ENCODE data around the gene ROS1. TPM values are rescaled to one million over a fixed set of nuclear protein-coding genes. Genes with fewer than 3 reads are reported as not detected.
A peak's percentile ranks its signal among the peaks of the same experiment; 100 is the strongest.

The ROS1 gene
- total RNA-seq, 8 experiments from 2014 or later = under 0.01 to 0.10 (median 0.09) TPM; not detected in 5

DNA sequence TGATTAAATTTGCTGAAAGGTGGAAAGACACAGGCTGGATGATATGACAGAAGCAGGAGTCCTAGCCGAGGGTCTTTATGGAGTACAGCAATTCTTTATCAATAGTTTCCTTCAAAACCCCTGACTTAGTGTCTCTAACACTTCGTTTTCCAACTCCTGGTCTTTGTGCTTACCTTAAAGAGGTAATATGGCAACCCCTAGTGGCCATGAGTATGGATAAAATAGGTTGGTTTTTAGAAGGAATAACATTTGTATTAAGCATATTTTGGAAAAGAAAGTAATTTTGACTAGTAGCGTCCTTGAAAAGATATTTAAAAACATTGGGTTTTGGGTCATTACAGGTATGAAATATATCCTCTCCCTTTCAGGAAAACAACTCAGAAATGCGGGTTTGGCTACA lies 108.5 kb downstream of the ROS1 start:
- no peak for ATAC-seq (replicated peaks in 6 of 8)

GRCh38 chr6:117311726-117312125 lies 114.0 kb downstream of the ROS1 start:
- no peak for ATAC-seq (replicated peaks in 6 of 8)
- Histone ChIP-seq H3K4me1 (replicated peaks in 1 of 2) (no peaks in the 10 kb centered on the region), H3K4me3 (no peak overlapping the region), H3K27ac (no peak overlapping the region)
- WGBS, 10 experiments = 56 to 100% (median 83%) methylated on average over 1 of the region's 1 CpG; no CpG with 5 or more reads in 2 of the 10 experiments
- in situ Hi-C loops (cut with MboI; ENCODE audit: low pct_unique_long_range_greater_than_20kb in 2 of 9, low sequenced_read_pairs in 9 of 9, unreplicated experiment in 9 of 9) = no loop called here

More for the DNA sequence above, 108.5 kb downstream of the ROS1 start:
- in situ Hi-C loops (cut with MboI; ENCODE audit: low pct_unique_long_range_greater_than_20kb in 2 of 9, low sequenced_read_pairs in 9 of 9, unreplicated experiment in 9 of 9) = no loop called here
- peaks cover 0 to under 1% of the 10 kb centered on the region in 2 donors for H3K4me1 ChIP-seq (replicated peaks in 1 of 2)
- H3K4me3 ChIP-seq = no peak overlapping the region
- 0 to 95% (median 62%) methylated on average over 2 to 3 of the region's 4 CpGs; no CpG with 5 or more reads in 4 of the 10 experiments for WGBS, 10 experiments
- H3K27ac ChIP-seq = no peak overlapping the region

DNA sequence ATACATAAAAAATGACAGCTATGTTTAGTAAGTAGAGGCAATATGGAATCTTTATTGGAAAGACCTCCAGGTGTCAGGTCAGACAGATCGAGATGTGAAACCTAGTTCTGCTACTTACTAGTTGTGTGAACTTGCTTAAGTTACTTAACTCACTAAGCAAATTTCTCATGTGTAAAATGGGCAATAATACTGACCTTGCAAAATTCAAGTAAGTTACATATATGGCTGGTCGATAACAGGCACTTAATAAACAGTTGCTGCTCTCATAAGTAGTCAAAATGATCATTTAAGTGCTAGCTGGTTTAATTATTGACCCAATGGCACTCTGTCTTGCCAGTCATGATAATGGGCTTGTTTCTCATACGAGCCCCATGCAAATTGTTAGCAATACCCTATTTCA lies 114.4 kb downstream of the ROS1 start:
- 0 to 100% (median 84%) methylated on average over 1 to 3 of the region's 3 CpGs for WGBS, 10 experiments
- no peaks in the 10 kb centered on the region for H3K4me1 ChIP-seq (replicated peaks in 1 of 2)
- no peak for ATAC-seq (replicated peaks in 6 of 8)
- in situ Hi-C loops (cut with MboI; ENCODE audit: low pct_unique_long_range_greater_than_20kb in 2 of 9, low sequenced_read_pairs in 9 of 9, unreplicated experiment in 9 of 9) = no loop called here
- H3K27ac ChIP-seq = no peak overlapping the region
- no peak overlapping the region for H3K4me3 ChIP-seq

DNA sequence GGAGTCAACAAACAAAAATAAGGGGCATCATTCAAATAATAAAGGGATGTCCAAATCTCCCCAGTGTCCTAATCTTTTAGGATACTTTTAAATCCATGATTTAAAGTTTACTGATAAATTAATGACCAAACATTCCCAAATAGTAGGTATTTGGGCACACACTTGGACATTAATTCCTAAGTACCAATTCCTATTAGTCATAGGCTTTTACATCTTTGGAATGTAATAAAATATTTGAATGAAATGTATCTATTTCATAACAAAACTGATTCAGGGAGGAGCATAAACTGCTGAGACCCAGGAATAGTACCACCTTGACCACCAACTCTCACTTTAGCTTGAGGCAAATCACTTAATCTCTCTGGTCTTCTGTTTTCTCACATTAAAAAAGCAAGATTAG lies 116.1 kb downstream of the ROS1 start:
- ATAC-seq (replicated peaks in 6 of 8) = no peak
- in situ Hi-C loops (cut with MboI; ENCODE audit: low pct_unique_long_range_greater_than_20kb in 2 of 9, low sequenced_read_pairs in 9 of 9, unreplicated experiment in 9 of 9) = no loop called here
- Histone ChIP-seq H3K4me3 (no peak overlapping the region), H3K4me1 (replicated peaks in 1 of 2) (no peaks in the 10 kb centered on the region), H3K27ac (no peak overlapping the region)

DNA sequence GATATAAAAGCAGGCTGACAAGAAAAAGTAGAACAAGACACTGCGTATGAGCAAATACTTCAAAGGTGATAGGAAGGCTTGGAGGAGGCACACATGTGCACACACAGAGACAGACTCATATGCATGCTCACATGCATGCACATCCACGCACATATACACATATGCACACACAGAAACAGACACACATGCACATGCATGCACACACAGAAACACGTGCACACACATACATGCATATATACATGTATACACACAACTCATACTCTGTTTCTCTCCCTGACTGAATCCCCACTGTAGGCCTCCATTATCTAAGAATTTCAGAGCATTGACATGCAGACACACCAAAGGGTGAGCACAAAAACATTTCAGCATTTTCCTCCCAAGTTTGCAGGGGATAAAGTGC lies 116.7 kb downstream of the ROS1 start:
- no peak overlapping the region for H3K27ac ChIP-seq
- no peak for ATAC-seq (replicated peaks in 6 of 8)
- H3K4me3 ChIP-seq = no peak overlapping the region
- H3K4me1 ChIP-seq (replicated peaks in 1 of 2) = no peaks in the 10 kb centered on the region
- in situ Hi-C loops (cut with MboI; ENCODE audit: low pct_unique_long_range_greater_than_20kb in 2 of 9, low sequenced_read_pairs in 9 of 9, unreplicated experiment in 9 of 9) = no loop called here
- WGBS, 10 experiments = 14 to 100% (median 57%) methylated on average over 1 to 3 of the region's 3 CpGs; no CpG with 5 or more reads in 3 of the 10 experiments

DNA sequence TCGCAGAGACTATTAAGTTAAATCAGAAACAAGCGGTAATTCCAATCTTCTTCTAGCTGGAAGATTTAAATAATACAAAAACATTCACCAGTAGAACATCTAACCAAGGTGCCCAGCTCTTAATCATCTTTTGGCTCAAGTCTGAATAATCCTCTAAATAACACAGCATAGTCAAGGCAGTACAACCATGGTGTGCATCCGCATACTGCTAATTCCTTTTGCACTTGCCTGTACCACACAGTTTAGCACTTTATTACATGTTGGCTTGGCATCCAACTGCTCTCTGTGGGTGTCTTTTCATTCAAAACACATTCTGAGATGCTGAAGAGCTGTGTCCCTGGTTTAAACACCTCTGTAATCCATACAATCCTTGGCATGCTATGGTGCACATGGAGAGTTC lies 118.1 kb downstream of the ROS1 start:
- H3K27ac ChIP-seq = no peak overlapping the region
- no peaks in the 10 kb centered on the region for H3K4me1 ChIP-seq (replicated peaks in 1 of 2)
- ATAC-seq (replicated peaks in 6 of 8) = no peak
- no peak overlapping the region for H3K4me3 ChIP-seq
- in situ Hi-C loops (cut with MboI; ENCODE audit: low pct_unique_long_range_greater_than_20kb in 2 of 9, low sequenced_read_pairs in 9 of 9, unreplicated experiment in 9 of 9) = no loop called here
- WGBS, 10 experiments = 38 to 100% (median 75%) methylated on average over 1 to 3 of the region's 3 CpGs; no CpG with 5 or more reads in 2 of the 10 experiments

DNA sequence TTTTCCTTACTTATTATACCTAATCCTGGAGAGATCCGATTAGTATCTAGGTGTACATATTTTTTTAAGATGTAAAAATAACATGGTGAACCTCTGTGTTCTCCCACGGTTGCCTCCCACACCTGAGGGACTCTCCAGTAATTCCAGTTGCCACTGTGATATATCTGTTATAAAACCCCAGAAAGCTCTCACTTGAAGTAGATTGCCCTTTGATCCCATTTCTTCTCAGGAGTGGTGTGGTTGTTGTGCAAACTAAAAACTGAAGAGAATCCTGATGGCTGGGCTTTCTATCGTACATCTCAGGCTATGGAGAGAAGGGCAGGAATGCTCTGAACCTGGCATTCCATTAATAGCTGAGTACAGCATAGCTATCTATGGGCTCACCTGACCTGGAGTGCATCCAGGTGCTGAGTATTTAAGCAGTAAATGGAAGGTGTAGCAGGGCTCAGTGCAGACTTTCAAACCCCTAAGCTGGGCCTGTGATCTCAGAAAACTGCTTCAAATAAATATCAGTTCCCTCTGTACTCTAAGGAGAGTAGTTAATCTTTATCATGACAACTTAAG lies 119.4 kb downstream of the ROS1 start:
- Histone ChIP-seq H3K27ac (no peak overlapping the region), H3K4me1 (replicated peaks in 1 of 2) (no peaks in the 10 kb centered on the region), H3K4me3 (no peak overlapping the region)
- in situ Hi-C loops (cut with MboI; ENCODE audit: low pct_unique_long_range_greater_than_20kb in 2 of 9, low sequenced_read_pairs in 9 of 9, unreplicated experiment in 9 of 9) = no loop called here
- no peak for ATAC-seq (replicated peaks in 6 of 8)
- 0 to 92% (median 79%) methylated on average over 1 to 3 of the region's 3 CpGs; no CpG with 5 or more reads in 1 of the 10 experiments for WGBS, 10 experiments

GRCh38 chr6:117304446-117304845 lies 121.3 kb downstream of the ROS1 start:
- Histone ChIP-seq H3K27ac (no peak overlapping the region), H3K4me1 (replicated peaks in 1 of 2) (no peaks in the 10 kb centered on the region), H3K4me3 (no peak overlapping the region)
- 40 to 100% (median 63%) methylated on average over 1 to 2 of the region's 2 CpGs; no CpG with 5 or more reads in 5 of the 10 experiments for WGBS, 10 experiments
- ATAC-seq (replicated peaks in 6 of 8) = no peak
- in situ Hi-C loops (cut with MboI; ENCODE audit: low pct_unique_long_range_greater_than_20kb in 2 of 9, low sequenced_read_pairs in 9 of 9, unreplicated experiment in 9 of 9) = no loop called here

DNA sequence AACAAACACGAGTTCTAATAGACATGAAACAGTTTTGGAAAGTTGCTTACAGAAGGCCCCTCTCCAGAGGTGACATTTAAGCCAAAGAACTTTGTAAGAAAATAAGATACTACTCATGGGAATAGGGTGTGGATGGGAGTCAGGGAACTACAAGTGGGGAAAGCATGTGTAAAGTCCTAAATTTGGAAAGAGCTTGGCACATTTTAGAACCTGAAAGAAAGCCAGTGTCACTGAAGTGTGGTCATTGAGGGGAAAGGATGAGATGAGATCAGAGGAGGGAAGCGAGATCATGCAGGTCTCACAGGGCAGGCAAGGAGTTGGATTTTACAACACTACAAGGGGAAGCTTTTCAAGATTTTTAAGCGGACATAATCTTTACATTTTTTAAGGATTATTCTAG lies 122.4 kb downstream of the ROS1 start:
- in situ Hi-C loops (cut with MboI; ENCODE audit: low pct_unique_long_range_greater_than_20kb in 2 of 9, low sequenced_read_pairs in 9 of 9, unreplicated experiment in 9 of 9) = no loop called here
- 0 to 100% (median 42%) methylated on average over 1 to 3 of the region's 3 CpGs for WGBS, 10 experiments
- no peak for ATAC-seq (replicated peaks in 6 of 8)
- H3K4me1 ChIP-seq (replicated peaks in 1 of 2) = no peaks in the 10 kb centered on the region
- no peak overlapping the region for H3K4me3 ChIP-seq
- H3K27ac ChIP-seq = no peak overlapping the region

GRCh38 chr6:117298941-117299340 lies 126.8 kb downstream of the ROS1 start:
- no peak for ATAC-seq (replicated peaks in 6 of 8)
- Histone ChIP-seq H3K4me3 (no peak overlapping the region), H3K27ac (no peak overlapping the region), H3K4me1 (replicated peaks in 1 of 2) (no peaks in the 10 kb centered on the region)
- 0 to 100% (median 87%) methylated on average over 1 to 3 of the region's 3 CpGs; no CpG with 5 or more reads in 2 of the 10 experiments for WGBS, 10 experiments
- in situ Hi-C loops (cut with MboI; ENCODE audit: low pct_unique_long_range_greater_than_20kb in 2 of 9, low sequenced_read_pairs in 9 of 9, unreplicated experiment in 9 of 9) = no loop called here

- peak in 1 of 8 experiments; percentile 53 for ATAC-seq (replicated peaks in 6 of 8)
- 10 to 100% (median 87%) methylated on average over 1 to 3 of the region's 3 CpGs for WGBS, 10 experiments
- Histone ChIP-seq H3K4me1 (replicated peaks in 1 of 2) (no peaks in the 10 kb centered on the region), H3K4me3 (no peak overlapping the region), H3K27ac (no peak overlapping the region)
- in situ Hi-C loops (cut with MboI; ENCODE audit: low pct_unique_long_range_greater_than_20kb in 2 of 9, low sequenced_read_pairs in 9 of 9, unreplicated experiment in 9 of 9) = no loop called here
Observed at GRCh38 chr6:117290173-117290846, 135.4 kb downstream of the ROS1 start.

- Histone ChIP-seq H3K4me1 (replicated peaks in 1 of 2) (no peaks in the 10 kb centered on the region), H3K27ac (no peak overlapping the region), H3K4me3 (no peak overlapping the region)
- in situ Hi-C loops (cut with MboI; ENCODE audit: low pct_unique_long_range_greater_than_20kb in 2 of 9, low sequenced_read_pairs in 9 of 9, unreplicated experiment in 9 of 9) = no loop called here
- no peak for ATAC-seq (replicated peaks in 6 of 8)
- 7 to 100% (median 88%) methylated on average over 1 to 3 of the region's 3 CpGs for WGBS, 10 experiments
Observed at GRCh38 chr6:117288083-117288715, 137.5 kb downstream of the ROS1 start.

DNA sequence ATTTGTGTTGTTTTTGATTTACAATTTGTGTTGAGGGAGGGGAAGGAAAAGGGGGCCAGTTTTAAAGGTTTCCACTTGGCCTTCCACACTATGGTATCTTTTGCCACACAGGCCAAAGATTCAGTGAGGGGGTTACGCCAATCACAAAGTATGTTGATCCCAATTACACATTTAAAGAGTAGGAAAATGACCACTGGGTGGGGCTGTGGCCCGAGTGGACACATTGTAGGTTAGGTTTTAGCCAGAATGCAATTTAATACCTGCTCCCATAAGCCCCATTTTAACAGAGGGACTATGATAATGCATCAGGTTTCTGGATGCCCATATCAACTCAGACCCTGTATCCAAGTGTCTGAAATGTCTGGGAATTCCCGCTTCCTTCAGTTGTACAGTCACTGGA lies 144.8 kb downstream of the ROS1 start:
- in situ Hi-C loops (cut with MboI; ENCODE audit: low pct_unique_long_range_greater_than_20kb in 2 of 9, low sequenced_read_pairs in 9 of 9, unreplicated experiment in 9 of 9) = no loop called here
- no peak overlapping the region for H3K4me3 ChIP-seq
- no peak overlapping the region for H3K27ac ChIP-seq
- WGBS, 10 experiments = 27 to 100% (median 45%) methylated on average over 1 to 3 of the region's 3 CpGs; no CpG with 5 or more reads in 3 of the 10 experiments
- no peaks in the 10 kb centered on the region for H3K4me1 ChIP-seq (replicated peaks in 1 of 2)
- ATAC-seq (replicated peaks in 6 of 8) = peak in 1 of 8 experiments; percentile 14

Data from motor neuron (in vitro differentiated cells).